Measurements from ENCODE around the gene AKT2. TPM values are rescaled to one million over a fixed set of nuclear protein-coding genes. Genes with fewer than 3 reads are reported as not detected.

AKT2 gene
- total RNA-seq, 2 donors from 2014 or later = 46.2 to 96.2 TPM

GRCh38 chr19:40303765-40304164 is 18.6 kb upstream of the AKT2 start:
- H3K4me3 ChIP-seq = no peak overlapping the region
- ATAC-seq = peak; percentile 73
- H3K36me3 ChIP-seq (replicated peaks in 1 of 2; ENCODE audit: insufficient read depth in 1 of 2, low read depth in 2 of 2) = no peaks in the 10 kb centered on the region
- H3K27ac ChIP-seq = peak overlapping the region in 3 of 4 donors; percentile 38 to 53 (median 43)
- no peaks in the 10 kb centered on the region for H3K27me3 ChIP-seq
- peaks cover 8% of the 10 kb centered on the region for H3K4me1 ChIP-seq
- no peaks in the 10 kb centered on the region for H3K9me3 ChIP-seq
- 65 to 87% methylated on average over 2 of the region's 2 CpGs for WGBS, 2 donors
- intact Hi-C loops (cut with DNase I) = no loop called here
- TF ChIP-seq POLR2A (IDR thresholded peaks at IDR 0.05) (no peak), CTCF (IDR thresholded peaks at IDR 0.05) (no peak)
- peak; percentile 31 to 64 (median 58) for DNase-seq

- intact Hi-C loops (cut with DNase I) = no loop called here
- Histone ChIP-seq H3K36me3 (replicated peaks in 1 of 2; ENCODE audit: insufficient read depth in 1 of 2, low read depth in 2 of 2) (no peaks in the 10 kb centered on the region), H3K27ac (no peak overlapping the region)
These were observed 17.3 kb upstream of the AKT2 start for GRCh38 chr19:40302224-40303011.

DNA sequence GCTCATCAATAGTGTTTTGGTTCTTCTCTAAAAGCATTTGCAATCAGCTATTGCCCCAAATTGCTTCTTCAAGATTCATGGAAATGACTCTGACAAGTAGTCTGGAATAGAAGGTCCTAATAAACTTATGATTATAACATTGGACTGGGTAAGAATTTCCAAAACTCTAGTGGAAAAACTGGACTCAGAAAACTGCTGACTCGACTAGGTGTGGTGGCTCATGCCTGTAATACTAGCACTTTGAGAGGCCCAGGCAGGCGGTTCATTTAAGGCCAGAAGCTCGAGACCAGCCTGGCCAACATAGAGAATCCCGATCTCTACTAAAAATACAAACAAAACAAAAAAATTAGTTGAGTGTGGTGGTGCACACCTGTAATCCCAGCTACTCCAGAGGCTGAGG is 15.5 kb upstream of the AKT2 start:
- DNase-seq (no peak), ATAC-seq (no peak)
- Histone ChIP-seq H3K27ac (no peak overlapping the region), H3K36me3 (replicated peaks in 1 of 2; ENCODE audit: insufficient read depth in 1 of 2, low read depth in 2 of 2) (no peaks in the 10 kb centered on the region), H3K9me3 (no peaks in the 10 kb centered on the region), H3K4me1 (peaks cover 8% of the 10 kb centered on the region), H3K27me3 (no peaks in the 10 kb centered on the region), H3K4me3 (no peak overlapping the region)
- intact Hi-C loops (cut with DNase I) = no loop called here
- WGBS, 2 donors = 87 to 94% methylated on average over 4 of the region's 4 CpGs
- no peak for TF ChIP-seq CTCF (IDR thresholded peaks at IDR 0.05)
- no peak for TF ChIP-seq POLR2A (IDR thresholded peaks at IDR 0.05)

More at GRCh38 chr19:40302224-40303011, 17.3 kb upstream of the AKT2 start:
- WGBS, 2 donors = 80 to 90% methylated on average over 6 of the region's 6 CpGs
- ATAC-seq = no peak
- no peaks in the 10 kb centered on the region for H3K27me3 ChIP-seq
- H3K9me3 ChIP-seq = no peaks in the 10 kb centered on the region
- peaks cover 8% of the 10 kb centered on the region for H3K4me1 ChIP-seq
- no peak for TF ChIP-seq CTCF (IDR thresholded peaks at IDR 0.05)
- no peak for TF ChIP-seq POLR2A (IDR thresholded peaks at IDR 0.05)
- H3K4me3 ChIP-seq = no peak overlapping the region
- DNase-seq = no peak

- WGBS, 2 donors = 46 to 51% methylated on average over 3 of the region's 3 CpGs
- peak overlapping the region in 3 of 4 donors; percentile 48 to 51 (median 50) for H3K27ac ChIP-seq
These were observed 12.9 kb upstream of the AKT2 start for GRCh38 chr19:40298026-40298425.

More at GRCh38 chr19:40298026-40298425, 12.9 kb upstream of the AKT2 start:
- Histone ChIP-seq H3K9me3 (no peaks in the 10 kb centered on the region), H3K4me3 (no peak overlapping the region), H3K4me1 (no peaks in the 10 kb centered on the region), H3K27me3 (no peaks in the 10 kb centered on the region), H3K36me3 (replicated peaks in 1 of 2; ENCODE audit: insufficient read depth in 1 of 2, low read depth in 2 of 2) (no peaks in the 10 kb centered on the region)
- intact Hi-C loops (cut with DNase I) = no loop called here
- TF ChIP-seq CTCF (IDR thresholded peaks at IDR 0.05) = no peak
- TF ChIP-seq POLR2A (IDR thresholded peaks at IDR 0.05) = no peak
- DNase-seq (peak in 1 of 4 donors; percentile 26), ATAC-seq (peak; percentile 71)

All from body of pancreas (tissue), 4 donors.